ENCODE data around the gene OR2J2.

GRCh38 chr6:29137724-29138123 lies 33.0 kb upstream of the OR2J2 start:
- TF ChIP-seq EZH2 (IDR thresholded peaks at IDR 0.05; ENCODE audit: borderline replicate concordance, low read depth, low read length, severe bottlenecking) (no peak), CTCF (IDR thresholded peaks at IDR 0.05; ENCODE audit: borderline replicate concordance, extremely low read depth, low read length, poor library complexity, severe bottlenecking) (no peak)

Measured in DND-41 (cell line).